RPMI7951 (cell line): ENCODE measurements around the gene OXSM. TPM values are rescaled to one million over a fixed set of nuclear protein-coding genes. Genes with fewer than 3 reads are reported as not detected.

Experiments
- DNase-seq: peaks from one replicate; pipeline ENCODE4 v3.0.0-alpha.2; 2012; ENCODE audit warnings: low read depth
- total RNA-seq: library from RNA; depleted of rRNA; stranded (reverse); fragments of >200 nt; shearing (Covaris generic); gene quantifications from 2 replicates; pipeline ENCODE4 v1.2.3, GENCODE V29; 2014

Gene OXSM
- total RNA-seq, 1 experiment from 2014 or later: 18.1 TPM

DNA sequence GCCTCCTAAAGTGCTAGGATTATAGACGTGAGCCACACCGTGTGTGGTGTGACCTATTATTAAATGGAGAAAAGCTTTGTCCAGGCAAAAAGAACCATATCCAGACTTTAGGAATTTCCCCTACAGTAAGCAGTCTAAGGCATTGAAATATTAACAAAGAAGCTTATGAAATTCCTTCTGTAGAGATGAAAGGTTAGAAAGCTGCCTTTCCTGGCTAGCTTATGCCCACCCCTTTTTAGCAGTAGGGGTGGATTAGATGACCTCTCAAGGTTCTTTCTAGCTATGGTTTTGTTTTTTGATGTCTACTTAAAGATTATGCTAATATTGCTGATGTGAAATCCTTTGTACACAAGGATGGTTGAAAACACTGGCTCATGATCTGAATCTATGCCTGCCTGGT lies 13.9 kb downstream of the OXSM start:
- DNase-seq: no peak

DNA sequence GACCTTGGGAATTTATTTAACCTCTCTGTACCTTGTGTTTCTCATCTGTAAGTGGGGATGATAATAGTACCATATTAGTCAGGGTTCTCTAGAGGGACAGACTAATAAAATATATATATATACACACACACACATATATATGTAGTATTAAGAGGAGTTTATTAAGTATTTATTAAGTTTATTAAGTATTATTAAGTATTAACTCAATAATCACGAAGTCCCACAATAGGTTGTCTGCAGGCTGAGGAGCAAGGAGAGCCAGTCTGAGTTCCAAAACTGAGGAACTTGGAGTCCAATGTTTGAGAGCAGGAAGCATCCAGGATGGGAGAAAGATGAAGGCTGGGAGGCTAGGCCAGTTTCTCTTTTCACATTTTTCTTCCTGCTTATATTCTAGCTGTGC lies 14.8 kb downstream of the OXSM start:
- no peak for DNase-seq

DNA sequence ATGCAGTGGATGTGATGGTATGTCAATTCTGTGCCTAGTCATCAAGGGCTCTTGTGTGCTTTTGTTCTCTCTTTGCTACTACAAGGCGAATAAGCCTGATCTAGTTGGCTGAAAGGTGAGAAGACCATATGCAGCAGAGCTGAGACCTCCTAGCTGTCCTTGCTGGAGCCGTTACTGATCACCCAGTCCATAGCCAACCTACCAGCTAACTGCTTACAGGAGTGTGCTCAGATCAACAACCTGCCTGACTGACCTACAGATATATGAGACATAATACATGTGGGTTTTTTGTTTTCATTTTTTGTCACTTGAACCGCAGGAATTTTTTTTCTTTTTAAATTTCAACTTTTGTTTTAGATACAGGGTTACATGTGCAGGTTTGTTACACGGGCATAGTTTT lies 22.8 kb downstream of the OXSM start:
- DNase-seq: no peak

DNA sequence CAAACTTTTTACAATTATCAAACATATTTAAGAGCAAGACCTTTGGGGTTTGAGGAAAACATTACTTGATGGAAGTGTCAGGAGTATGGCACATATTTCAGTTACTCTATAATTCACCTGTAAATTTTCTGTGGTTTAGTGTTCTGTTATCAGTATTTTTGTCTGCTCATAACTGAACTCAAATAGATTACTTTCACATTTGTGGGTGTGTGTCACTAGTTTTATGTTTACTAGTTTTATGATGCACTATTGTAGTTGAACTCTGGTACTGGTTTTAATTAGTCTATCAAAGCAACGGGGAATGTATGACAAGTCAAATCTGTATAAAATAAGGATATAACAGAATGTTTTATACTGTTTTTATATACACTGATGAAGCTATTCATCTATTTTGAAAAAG lies 27.2 kb downstream of the OXSM start:
- no peak for DNase-seq

DNA sequence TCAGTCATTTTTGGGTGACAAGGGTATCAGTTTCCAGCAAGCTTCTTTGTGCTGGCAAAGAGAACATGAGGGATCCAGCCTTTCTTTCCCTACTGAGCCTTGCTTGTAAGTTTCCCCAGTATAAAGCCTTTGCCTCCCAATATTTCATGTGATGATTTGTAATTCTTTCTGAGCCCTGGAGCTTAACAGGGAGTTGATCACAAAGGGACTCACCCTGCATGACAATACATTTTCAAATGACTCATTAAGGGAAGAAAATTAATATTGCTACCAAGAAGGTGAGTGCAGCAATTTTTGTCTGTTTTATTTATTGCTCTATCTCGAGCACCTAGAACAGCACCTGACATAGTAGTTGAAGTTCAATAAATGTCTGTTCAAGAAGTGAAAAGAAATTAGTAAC lies 27.7 kb downstream of the OXSM start:
- no peak for DNase-seq

DNA sequence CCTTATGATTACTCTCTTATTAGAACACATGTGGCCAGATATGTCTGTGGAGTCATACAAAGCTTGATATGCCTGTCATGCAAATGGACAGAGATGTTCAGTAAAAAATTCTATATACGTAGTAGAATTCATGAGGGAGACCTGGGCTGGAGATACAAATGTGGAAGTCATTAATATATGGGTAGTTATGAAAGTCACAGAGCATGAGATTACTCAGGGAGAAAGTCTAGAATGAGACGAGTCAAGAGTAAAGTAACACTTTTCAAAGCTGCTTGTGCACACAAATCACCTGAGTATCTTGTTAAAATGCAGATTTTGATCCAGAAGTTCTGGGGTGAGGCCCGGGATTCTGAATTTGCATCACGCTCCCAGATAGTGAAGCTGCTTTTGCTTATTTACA lies 28.4 kb downstream of the OXSM start:
- no peak for DNase-seq

DNA sequence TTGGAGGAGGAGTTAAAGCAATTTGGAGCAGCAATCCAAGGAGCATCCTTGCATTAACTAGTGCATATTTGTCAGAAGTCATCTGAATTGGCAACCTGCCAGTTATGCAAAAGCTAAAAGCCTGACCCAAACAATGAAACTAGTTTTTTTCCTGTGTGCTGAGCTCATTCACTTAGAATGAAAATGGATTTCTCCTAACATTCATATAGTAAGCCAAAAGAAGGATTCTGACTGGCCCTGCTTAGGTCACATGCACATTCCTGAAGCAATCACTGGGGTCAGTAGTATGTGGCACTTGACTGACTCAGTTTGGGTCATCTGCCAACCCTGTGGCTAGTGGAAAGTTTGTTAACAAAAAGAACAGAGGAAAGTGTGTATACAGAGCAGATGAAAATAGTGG lies 30.5 kb downstream of the OXSM start:
- DNase-seq: peak; percentile 93

DNA sequence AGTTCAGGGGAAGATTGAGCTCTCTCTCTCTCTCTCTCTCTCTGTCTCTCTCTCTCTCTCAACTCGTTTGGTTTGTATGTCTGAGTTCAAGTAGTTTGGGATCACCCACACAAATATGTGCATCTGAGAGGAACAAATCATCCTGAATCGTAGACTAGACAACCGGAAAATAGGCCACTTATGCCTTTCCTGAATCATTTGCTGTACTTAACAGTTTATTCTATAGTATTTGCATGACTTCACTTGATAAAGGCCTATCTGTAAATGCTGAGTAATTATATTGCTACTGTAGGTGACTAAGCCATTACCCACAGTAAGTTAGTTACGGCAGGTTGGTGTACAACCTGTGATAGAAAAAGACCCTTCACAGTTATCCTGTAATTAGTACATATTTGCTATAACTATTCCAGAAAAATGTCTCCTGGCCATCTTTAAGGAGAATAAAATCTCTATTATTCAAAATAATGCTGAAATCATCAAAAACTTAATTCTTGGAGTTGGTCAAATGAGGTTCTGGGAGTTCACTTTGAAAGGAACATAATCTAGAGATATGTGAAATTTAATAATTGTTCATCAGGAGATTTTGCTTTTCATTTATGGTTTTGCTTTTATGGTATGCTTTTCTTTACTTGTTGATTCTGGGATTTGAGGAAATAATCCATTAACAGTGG lies 31.1 kb downstream of the OXSM start:
- no peak for DNase-seq

DNA sequence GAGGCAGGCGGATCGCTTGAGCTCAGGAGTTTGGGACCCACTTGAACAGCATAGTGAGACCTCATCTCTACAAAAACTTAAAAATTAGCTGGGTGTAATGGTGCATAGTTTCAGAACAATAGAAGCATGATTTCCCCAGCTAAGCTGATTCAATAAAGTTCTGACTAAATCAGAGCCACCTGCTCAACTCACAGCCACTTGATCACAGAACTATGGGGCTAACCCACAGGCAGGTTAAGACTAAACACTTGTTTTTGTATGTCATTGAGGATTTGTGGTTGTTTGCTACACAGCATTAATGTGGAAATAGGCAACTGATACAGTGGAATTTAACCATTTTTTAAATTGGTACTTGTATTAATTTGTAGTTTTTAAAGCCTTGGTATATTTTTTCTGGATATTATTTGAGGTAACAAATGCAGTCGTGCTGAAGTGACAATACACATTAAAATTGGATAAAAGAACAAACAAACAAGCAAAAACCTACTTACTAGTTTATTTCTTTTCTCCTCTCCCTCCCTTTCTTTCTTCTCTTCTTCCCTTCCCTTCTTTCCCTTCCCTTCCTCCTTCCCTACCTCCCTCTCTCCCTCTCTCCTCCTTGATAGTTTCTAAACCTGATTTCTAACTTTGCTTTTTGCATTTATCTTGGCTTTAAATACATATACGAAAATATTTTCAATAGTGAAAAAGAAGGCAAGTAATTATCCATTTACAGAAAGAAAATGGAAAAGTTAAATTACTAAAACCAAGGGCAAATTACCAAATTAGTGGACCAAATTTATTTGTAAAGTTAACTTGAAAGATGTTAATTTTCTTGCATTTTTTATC lies 32.1 kb downstream of the OXSM start:
- no peak for DNase-seq

DNA sequence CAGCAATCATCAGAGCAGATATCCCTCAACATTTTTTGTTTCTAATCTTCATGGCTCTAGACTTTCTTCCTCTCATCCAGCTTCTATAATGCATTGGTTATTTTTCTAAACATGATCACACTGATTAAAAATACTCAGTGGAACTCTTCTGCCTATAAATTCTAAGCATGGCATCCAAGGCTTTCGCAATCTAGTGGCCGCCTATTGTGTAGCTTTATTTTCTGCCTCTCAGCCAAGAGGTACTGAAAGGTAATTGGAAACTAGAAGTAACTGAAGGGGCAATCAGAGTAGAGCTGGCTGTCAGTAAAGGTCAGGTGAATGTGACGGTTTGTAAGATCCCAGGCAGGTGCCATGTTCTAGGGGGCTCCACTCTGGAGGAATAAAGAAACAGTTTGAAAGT lies 33.4 kb downstream of the OXSM start:
- DNase-seq: no peak

DNA sequence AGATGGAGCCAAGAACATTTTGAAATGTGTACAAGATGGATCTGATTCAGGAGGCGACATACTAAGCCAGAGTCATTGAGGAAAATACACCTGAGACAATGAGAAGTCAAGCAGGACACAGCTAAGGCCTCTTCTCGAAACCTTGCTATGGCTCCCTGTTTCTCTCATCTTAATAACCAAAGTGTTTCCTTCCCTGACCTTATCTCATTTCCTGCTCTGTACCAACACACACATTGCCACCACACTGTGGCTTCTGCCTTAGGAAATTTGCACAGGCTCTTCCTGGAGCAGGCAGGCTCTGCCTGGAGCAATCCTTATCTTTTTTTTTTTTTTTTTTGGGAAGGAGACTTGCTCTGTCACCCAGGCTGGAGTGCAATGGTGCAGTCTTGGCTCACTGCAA lies 36.6 kb downstream of the OXSM start:
- DNase-seq: no peak

DNA sequence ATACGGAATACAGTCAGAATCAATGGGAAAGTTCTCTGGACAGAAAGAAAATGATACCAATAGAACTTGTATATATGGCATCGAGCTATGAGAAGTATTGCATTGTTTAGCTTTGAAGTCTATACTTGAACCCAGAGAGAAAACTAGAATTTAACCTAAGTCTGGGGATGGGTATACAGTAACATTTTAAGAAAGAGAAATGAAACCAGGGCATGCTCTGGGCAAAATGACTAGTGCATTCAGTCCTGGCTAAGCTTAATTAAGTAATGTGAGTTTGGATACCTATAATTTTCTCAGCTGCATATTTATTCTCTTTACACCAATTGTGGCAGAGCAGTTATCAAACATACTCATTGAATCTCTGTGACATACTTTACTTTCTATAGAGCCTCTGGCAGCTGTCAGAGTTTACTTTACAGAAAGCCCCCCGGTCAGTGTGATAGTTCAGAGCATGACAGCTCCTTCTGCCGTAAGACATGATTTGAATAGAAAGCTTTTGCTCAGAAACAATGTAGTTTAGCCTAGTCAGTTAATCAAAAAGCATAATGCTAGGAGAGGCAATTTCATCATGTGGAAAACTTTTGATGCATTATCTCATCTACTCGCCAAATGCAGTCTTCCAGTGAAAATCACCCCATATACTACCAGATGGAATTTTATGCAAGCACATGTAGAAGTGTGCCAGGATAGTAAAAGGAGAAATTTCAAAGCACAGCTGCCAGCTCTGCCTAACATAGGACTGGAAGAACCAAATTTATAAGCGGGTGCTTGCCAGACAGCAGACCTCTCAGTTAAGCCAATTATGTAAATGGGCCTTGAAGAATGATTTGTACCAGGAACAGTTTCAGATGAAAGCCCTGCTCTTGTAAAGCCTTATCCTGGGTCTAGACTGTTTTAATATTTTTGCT lies 40.7 kb downstream of the OXSM start:
- DNase-seq: no peak

DNA sequence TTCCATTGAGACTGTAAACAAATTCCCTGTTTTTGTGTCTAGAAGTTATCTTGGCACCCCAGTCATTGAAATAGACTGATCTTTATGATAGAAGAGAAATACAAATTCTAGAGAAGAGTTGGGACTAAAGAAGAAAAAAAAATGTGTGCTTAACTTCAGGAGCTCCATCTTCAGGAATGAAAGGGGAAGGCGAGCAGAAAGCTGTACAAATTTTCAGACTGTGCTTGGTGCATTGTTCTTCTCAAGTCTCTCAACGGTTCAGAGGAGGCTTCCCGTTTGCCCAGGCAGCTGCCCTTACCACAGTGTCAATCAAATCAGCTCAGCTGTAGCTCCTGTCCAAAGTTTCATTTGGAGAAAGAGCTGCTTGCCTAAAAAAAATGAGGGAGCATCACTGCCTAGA lies 41.7 kb downstream of the OXSM start:
- peak; percentile 20 for DNase-seq

DNA sequence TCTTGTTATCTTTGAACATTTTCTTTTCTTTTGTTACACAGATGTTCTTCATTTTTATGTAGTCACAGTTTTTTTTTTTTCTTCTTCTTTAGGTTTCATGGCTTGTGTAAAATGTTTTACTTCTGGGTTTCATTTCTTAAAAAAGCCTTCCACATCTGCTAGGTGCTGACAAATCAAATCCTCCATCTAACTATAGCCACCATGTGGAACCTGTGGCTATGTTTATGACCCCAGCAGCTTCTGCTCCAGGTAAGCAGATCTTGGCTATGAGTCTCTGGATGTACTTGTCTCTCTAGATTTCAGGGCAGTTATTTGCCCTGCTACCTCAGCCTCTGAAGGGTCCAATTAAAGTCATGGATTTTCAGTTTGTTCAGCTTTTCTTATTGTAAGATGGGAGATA lies 44.5 kb downstream of the OXSM start:
- no peak for DNase-seq

DNA sequence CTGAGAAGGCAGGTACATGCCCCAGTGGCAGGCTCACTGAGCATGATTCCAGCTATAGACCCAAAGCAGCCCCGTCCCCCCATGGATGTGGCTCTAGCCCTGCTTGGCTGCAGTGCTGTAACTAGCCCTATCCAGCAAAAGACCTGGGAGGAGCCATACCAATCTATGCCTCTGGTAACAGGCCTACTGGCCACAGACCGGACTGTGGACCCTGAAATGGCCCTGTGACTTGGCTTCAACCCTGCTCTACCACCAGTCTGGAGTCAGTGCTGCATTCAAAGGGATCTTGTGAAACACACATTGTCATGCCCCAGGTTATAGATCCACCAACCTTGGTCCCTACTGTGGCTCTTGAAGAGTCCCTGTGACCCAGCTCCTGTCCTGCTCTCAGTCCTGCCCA lies 46.7 kb downstream of the OXSM start:
- DNase-seq: no peak

DNA sequence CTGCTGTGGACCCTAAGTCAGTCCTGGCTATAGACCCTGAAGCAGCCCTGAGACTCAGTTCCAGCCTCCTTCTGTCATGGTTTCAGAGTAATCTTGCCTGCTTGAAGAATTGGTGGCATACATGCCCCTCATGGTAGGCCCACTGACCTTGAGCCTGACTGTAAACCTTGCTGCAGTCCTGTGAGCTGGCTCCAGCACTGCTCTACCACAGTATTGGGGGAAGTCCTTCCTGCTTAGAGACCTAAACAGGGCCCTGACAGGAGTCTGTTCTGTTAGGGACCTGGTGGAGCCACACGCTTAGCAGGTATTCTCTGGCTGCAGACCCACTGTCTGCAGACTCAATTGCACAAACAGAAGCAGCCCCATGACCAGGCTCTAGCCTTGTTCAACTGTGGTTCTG lies 47.1 kb downstream of the OXSM start:
- no peak for DNase-seq

DNA sequence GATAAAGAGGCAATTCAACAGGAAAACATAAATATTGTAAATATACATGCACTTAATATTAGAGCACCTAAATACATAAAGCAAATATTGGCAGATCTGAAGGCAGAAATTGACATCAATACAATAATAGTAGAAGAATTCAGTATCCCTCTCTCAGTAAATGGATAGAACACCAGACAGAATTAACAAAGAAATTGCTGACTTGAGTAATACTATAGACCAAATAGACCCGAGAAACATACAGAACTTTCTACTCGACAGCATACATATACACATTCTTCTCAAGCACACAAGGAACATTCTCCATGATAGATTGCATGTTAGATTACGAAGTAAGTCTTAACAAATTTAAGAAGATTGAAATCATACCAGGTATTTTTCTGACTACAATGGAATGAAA lies 50.2 kb downstream of the OXSM start:
- DNase-seq: no peak

DNA sequence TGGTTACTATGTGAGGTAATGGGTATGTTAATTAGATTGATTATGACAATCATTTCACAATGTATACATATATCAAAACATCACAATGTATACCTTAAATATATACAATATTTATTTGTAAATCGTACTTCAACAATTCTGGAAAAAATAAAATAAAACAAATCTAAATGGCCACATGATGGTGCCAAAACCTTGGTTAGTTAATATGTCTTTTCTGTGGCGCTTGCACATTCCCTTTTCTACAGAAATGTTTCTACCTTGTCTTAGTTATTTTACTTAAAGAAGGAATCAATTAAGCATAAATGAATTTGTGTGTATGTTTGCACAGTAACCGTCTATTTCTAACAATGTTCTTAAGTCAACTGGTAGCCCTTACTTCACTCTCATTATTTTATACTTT lies 53.4 kb downstream of the OXSM start:
- DNase-seq: no peak
